Aorta (tissue), 5 donors: ENCODE results near the gene HBG1. TPM values are rescaled to one million over a fixed set of nuclear protein-coding genes. Genes with fewer than 3 reads are reported as not detected.

Experiments used
- ATAC-seq: fragments of 200-7000 bp; cut with Tn5 transposase; one replicate; pipeline ENCODE4 v1.9.1; 2022; ENCODE audit warnings: moderate library complexity; ENCODE audit not compliant: low FRiP score
- DNase-seq, 2 donors: peaks; one replicate each; pipeline ENCODE4 v3.0.0-alpha.2; 2020
- H3K27ac ChIP-seq, 2 donors: one replicate each; pipeline ENCODE4 v1.5.1; 2013; ENCODE audit warnings: low read length in 2 of 2, mild to moderate bottlenecking in 2 of 2, moderate library complexity in 2 of 2, control low read depth in 1 of 2, inconsistent platforms in 1 of 2, low read depth in 1 of 2
- H3K27me3 ChIP-seq, 2 donors: one replicate each; pipeline ENCODE4 v1.6.1; 2013; ENCODE audit warnings: control low read depth in 1 of 2, low read length in 1 of 2, mild to moderate bottlenecking in 1 of 2, moderate library complexity in 1 of 2; ENCODE audit not compliant: insufficient read depth in 2 of 2, control insufficient read depth in 1 of 2
- H3K36me3 ChIP-seq, 2 donors: one replicate each; pipeline ENCODE4 v1.6.1; 2013; ENCODE audit warnings: control low read depth in 1 of 2, low read length in 1 of 2, mild to moderate bottlenecking in 1 of 2; ENCODE audit not compliant: insufficient read depth in 2 of 2, control insufficient read depth in 1 of 2
- H3K4me1 ChIP-seq, 2 donors: one replicate each; pipeline ENCODE4 v1.6.1; 2013; ENCODE audit warnings: low read length in 2 of 2, control low read depth in 1 of 2, mild to moderate bottlenecking in 1 of 2, moderate library complexity in 1 of 2; ENCODE audit not compliant: insufficient read depth in 2 of 2, control insufficient read depth in 1 of 2
- H3K4me3 ChIP-seq, 2 donors: one replicate each; pipeline ENCODE4 v1.5.1; 2013; ENCODE audit warnings: low read length in 2 of 2, control low read depth in 1 of 2, mild to moderate bottlenecking in 1 of 2
- H3K9me3 ChIP-seq: one replicate; pipeline ENCODE4 v1.6.1; 2013; ENCODE audit warnings: mild to moderate bottlenecking, low read length; ENCODE audit not compliant: control insufficient read depth
- WGBS, 2 donors: extraction: QIAGEN DNeasy Blood & Tissue Kit; methylation state at CpG; one replicate each; pipeline ENCODE4 v1.1.7; 2013; 5-methylcytosine and 5-hydroxymethylcytosine counted together
- intact Hi-C, 2 donors: fragments of 100-400 bp; cut with DNase I; formaldehyde crosslinking; loops; one replicate each; pipeline versions ENCODE4 v1.14.2 to v1.15.0; 2022
- polyA plus RNA-seq, 2 donors: library from polyadenylated mRNA; stranded (reverse); fragments of 200-250 nt; gene quantifications; one replicate each; pipeline ENCODE4 v1.2.3, GENCODE V29; 2013
- total RNA-seq, 2 donors: library from RNA; stranded (reverse); fragmentation: NEBNext Ultra II Directional; extraction: Animal tissue kit (Norgen Biotek cat#: 25700); gene quantifications; one replicate each; pipeline ENCODE4 v1.2.1, GENCODE V29; 2021
- donor health status: healthy with polysubstance abuse.
- donor health status: Bipolar disorder and iron deficiency.
- donor health status: DM: no; HTN: no; CAD: no.
- donor health status: DM: no; HTN: no; CAD: no.
- donor health status: DM: yes; HTN: yes; CAD: no.

HBG1 gene
- total and polyA plus RNA-seq, 4 donors = not detected

DNA sequence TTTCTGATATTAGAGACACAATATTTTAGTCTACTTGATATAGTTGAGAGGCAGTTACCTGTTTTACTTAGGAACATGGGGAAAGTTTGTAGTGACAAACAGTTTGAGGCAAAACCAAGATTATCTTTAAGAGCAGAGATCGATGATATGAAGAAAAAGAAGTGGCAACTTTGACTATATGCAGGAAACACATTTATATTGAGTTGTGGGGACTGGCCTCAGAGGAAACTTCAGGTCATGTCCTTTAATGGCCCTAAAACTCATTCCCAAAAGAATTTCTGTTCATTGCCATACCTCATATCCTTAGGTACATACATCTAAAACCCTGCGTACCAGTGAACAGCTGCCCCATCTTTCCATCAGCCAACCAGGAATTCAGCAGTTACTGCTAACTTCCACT is 4.5 kb downstream of the HBG1 start:
- Histone ChIP-seq H3K36me3 (no peaks in the 10 kb centered on the region), H3K4me3 (no peak overlapping the region), H3K9me3 (peaks cover 2% of the 10 kb centered on the region), H3K27me3 (peaks cover 0 to 2% of the 10 kb centered on the region in 2 donors), H3K4me1 (no peaks in the 10 kb centered on the region), H3K27ac (no peak overlapping the region)
- ATAC-seq (no peak), DNase-seq (no peak)
- WGBS, 2 donors = 77 to 93% methylated on average over 2 of the region's 2 CpGs
- intact Hi-C loops = no loop called here

DNA sequence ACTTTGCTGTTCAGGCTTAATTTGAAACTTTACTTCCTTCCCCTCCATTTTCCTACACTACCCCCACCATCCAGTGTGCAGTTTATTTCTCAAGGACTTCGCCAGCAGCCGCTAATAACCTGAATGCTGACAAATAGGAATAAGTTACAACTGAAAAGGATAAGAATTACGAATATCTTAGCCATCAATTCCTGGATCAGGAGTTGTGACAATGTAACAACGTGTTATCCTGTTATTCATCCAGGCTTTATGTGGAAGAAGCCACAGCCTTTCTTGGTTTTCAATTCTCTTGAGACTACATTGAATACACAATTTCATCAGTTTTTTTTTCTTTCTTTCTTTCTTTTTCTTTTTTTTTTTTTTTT is 5.9 kb downstream of the HBG1 start:
- Histone ChIP-seq H3K27me3 (peaks cover 0 to 2% of the 10 kb centered on the region in 2 donors), H3K4me1 (no peaks in the 10 kb centered on the region), H3K36me3 (no peaks in the 10 kb centered on the region), H3K27ac (no peak overlapping the region), H3K4me3 (no peak overlapping the region), H3K9me3 (peaks cover 2% of the 10 kb centered on the region)
- no peak for DNase-seq
- intact Hi-C loops = no loop called here
- ATAC-seq = no peak
- WGBS, 2 donors = 75 to 79% methylated on average over 4 of the region's 4 CpGs

DNA sequence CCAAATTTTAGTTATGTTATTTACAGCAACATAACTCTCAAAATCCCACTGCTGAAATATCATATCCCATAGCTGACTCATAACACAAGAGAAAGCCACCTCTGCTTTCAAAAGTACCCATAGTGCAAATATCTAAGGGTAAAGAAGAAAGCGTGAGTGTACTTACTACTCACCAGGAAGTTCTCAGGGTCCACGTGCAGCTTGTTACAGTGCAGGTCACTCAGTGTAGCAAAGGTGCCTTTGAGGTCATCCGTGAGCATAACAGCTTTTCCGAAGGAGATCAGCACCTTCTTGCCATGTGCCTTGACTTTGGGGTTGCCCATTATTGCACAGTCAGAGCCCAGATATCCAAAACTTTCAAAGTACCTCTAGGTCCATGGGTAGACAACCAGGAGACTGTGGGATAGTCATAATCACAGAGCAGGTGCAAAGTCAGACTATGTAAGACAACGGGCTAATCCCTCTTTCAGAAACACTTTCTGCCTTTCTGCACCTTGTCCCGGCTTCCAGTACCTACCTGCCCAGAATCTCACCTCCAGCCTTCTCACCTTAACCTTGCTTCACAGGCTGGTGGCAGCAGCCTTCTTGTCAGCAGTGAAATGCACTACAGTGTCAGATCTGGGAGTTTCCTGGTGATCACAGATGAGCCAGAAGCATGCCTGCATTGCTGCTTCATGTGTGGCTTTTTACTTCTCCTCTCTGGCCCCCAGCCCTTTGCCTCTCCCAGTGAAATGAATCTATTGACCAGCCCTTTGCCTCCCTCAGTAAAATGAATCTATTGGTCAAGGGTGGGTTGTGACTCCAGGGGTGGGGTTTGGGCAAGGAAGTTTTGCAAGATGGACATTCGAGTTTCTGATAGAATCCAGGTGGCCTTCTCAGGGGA is 6.5 kb downstream of the HBG1 start:
- intact Hi-C loops = no loop called here
- H3K27me3 ChIP-seq = peaks cover 0 to 2% of the 10 kb centered on the region in 2 donors
- H3K9me3 ChIP-seq = peaks cover 2% of the 10 kb centered on the region
- no peak for DNase-seq
- H3K27ac ChIP-seq = no peak overlapping the region
- H3K36me3 ChIP-seq = no peaks in the 10 kb centered on the region
- no peak overlapping the region for H3K4me3 ChIP-seq
- H3K4me1 ChIP-seq = no peaks in the 10 kb centered on the region
- WGBS, 2 donors = 68 to 71% methylated on average over 7 of the region's 7 CpGs
- no peak for ATAC-seq

DNA sequence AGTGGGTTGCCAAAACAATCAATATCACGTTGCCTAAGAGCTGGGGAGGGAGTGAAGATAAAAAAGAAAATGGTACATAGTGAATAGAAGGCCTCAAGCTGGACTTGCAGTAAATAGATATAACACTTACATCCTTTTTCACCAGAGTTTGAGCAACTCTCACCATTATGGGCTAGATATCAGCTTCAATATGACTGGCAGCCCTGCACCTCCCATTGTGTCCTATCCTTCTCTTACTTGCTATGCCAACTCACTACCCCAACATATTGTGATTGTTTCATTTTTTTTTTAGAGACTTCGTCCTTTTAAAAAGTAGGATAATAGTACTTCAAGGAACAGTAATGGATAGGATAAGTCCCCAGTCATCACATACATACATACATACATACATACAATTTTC is 7.4 kb downstream of the HBG1 start:
- peaks cover 2% of the 10 kb centered on the region for H3K9me3 ChIP-seq
- intact Hi-C loops = no loop called here
- no peaks in the 10 kb centered on the region for H3K36me3 ChIP-seq
- WGBS, 2 donors = 40 to 42% methylated on average over 2 of the region's 2 CpGs
- H3K27ac ChIP-seq = no peak overlapping the region
- peaks cover 0 to 2% of the 10 kb centered on the region in 2 donors for H3K27me3 ChIP-seq
- no peak overlapping the region for H3K4me3 ChIP-seq
- no peak for DNase-seq
- ATAC-seq = no peak
- no peaks in the 10 kb centered on the region for H3K4me1 ChIP-seq

DNA sequence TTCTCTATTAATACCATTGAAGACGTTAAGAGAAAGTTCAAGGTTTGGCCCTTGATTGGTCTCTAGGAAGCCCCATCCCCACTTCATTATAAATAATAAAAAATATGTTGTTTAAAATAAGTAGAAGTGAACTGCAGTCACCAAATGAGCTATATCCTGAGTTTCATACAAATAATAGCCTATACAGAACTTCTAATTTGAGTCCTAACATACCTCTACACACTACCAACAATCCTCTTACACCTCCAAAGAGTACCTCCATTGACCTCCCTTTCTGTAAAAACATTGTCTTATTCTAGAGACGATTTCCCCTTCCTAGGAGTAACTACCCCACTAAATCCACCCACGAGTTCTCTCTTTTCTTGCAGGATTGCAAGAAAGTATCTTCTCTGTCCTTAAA is 8.2 kb downstream of the HBG1 start:
- peaks cover 2% of the 10 kb centered on the region for H3K9me3 ChIP-seq
- DNase-seq (no peak), ATAC-seq (no peak)
- 61 to 62% methylated on average over 3 of the region's 3 CpGs for WGBS, 2 donors
- H3K27me3 ChIP-seq = peaks cover 0 to 2% of the 10 kb centered on the region in 2 donors
- intact Hi-C loops = no loop called here
- H3K36me3 ChIP-seq = no peaks in the 10 kb centered on the region
- H3K4me1 ChIP-seq = no peaks in the 10 kb centered on the region
- H3K27ac ChIP-seq = no peak overlapping the region
- H3K4me3 ChIP-seq = no peak overlapping the region

DNA sequence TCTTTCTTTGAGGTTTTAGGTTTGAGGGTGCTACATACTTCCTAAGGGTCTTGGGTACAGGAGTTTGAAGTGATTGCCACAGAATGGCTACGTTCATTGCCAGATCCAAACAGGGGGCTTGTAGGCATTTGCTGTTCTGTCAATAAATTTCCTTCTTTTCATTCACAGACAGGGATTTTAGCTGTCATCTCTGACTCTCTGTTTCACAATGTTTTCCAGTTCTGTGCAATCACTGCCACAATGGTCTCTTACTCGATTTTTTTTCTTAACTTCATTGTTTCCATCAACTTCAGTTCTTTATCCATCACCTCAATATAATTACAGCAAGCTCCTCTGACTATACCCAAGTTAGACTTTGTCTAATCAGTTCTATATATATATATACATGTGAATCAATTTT is 9.2 kb downstream of the HBG1 start:
- Histone ChIP-seq H3K4me3 (no peak overlapping the region), H3K27ac (no peak overlapping the region), H3K27me3 (peaks cover 0 to 2% of the 10 kb centered on the region in 2 donors), H3K9me3 (peaks cover 2% of the 10 kb centered on the region), H3K36me3 (no peaks in the 10 kb centered on the region), H3K4me1 (no peaks in the 10 kb centered on the region)
- intact Hi-C loops = no loop called here
- DNase-seq (no peak), ATAC-seq (no peak)
- 51 to 57% methylated on average over 2 of the region's 2 CpGs for WGBS, 2 donors

DNA sequence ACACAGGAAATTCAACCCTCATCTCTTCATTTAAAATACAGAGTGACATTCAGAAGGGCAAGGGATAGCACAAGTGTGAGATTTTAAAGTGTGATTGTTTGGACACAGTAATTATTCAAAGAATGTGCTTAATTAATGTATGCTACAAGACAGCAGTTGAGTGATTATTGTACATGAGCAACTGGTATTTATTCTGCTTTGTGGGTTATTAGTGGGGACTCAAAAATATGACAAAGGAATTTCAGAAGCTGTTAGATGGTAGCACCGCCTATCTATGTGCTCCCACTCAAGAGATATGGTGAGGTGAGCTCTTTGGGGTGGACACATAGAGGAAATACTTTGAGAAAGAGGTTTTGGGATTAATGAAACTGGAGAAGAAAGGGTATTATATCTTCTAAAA is 9.6 kb downstream of the HBG1 start:
- ATAC-seq (no peak), DNase-seq (no peak)
- H3K27ac ChIP-seq = no peak overlapping the region
- peaks cover 0 to 2% of the 10 kb centered on the region in 2 donors for H3K27me3 ChIP-seq
- intact Hi-C loops = no loop called here
- H3K4me3 ChIP-seq = no peak overlapping the region
- H3K4me1 ChIP-seq = no peaks in the 10 kb centered on the region
- 81 to 91% methylated on average over 1 of the region's 1 CpG for WGBS, 2 donors
- no peaks in the 10 kb centered on the region for H3K36me3 ChIP-seq
- H3K9me3 ChIP-seq = peaks cover 2% of the 10 kb centered on the region

DNA sequence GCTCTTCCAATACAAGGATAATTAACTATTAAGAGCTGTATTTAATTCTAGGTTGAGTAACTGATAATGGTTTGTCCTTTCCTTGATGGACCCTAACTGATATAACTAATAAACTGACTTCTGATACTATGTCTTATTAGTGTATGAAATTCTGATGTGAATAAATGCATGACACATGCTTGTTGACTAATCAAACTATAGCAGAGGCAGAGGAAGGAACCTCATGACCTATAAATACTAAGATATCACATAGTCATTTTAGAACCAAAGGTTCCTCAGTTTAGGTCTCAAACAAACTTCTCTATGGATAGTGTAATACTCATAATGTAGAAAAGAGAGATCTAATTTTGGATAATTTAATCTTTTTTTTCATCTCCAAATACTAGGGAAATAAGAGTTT is 10.6 kb downstream of the HBG1 start:
- DNase-seq = no peak
- Histone ChIP-seq H3K4me1 (no peaks in the 10 kb centered on the region), H3K4me3 (no peak overlapping the region), H3K27me3 (peaks cover 0 to 2% of the 10 kb centered on the region in 2 donors), H3K27ac (no peak overlapping the region), H3K9me3 (peaks cover 2% of the 10 kb centered on the region), H3K36me3 (no peaks in the 10 kb centered on the region)
- no peak for ATAC-seq
- intact Hi-C loops = no loop called here

DNA sequence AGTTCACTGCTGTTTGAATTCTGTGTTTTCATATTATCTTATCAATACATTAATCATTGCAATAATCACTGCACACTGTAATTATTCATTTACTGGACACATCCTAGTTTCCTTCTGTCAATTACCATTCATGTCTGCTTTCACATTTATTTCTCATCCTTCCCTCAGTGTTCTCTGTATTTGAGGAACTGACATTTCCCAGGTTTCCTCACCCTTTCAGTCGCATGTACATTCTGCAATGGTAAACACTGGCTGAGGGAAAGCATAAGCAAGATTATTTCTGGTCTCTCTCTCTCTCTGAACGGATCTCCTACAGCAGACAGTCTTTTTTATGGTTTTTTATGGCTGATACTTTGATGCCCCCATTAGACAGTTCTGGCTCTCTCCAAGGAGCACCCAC is 11.2 kb downstream of the HBG1 start:
- 29 to 46% methylated on average over 2 of the region's 2 CpGs for WGBS, 2 donors
- H3K4me3 ChIP-seq = no peak overlapping the region
- H3K27me3 ChIP-seq = peaks cover 0 to 2% of the 10 kb centered on the region in 2 donors
- no peaks in the 10 kb centered on the region for H3K4me1 ChIP-seq
- intact Hi-C loops = no loop called here
- H3K36me3 ChIP-seq = no peaks in the 10 kb centered on the region
- ATAC-seq (no peak), DNase-seq (no peak)
- no peak overlapping the region for H3K27ac ChIP-seq
- peaks cover 2% of the 10 kb centered on the region for H3K9me3 ChIP-seq
